B cell (primary cell): ENCODE results near the gene CCL8. TPM values are rescaled to one million over a fixed set of nuclear protein-coding genes. Genes with fewer than 3 reads are reported as not detected.

Source experiments
- ATAC-seq: fragments of 200-7000 bp; cut with Tn5 transposase; one replicate; pipeline ENCODE4 v1.10.0; 2021; ENCODE audit warnings: low read depth, mild to moderate bottlenecking, moderate number of reproducible peaks, moderate library complexity
- CTCF ChIA-PET: fragments of 350-600 bp; sonication (Branson Sonifier 250); formaldehyde crosslinking; loops from one replicate; lab custom pipeline; 2021; ENCODE audit warnings: antibody characterized with exemption, inconsistent platforms; lab: Charles Lee
- POLR2A ChIA-PET: fragments of 350-600 bp; sonication (Branson Sonifier 250); formaldehyde crosslinking; loops from one replicate; lab custom pipeline; 2021; ENCODE audit warnings: antibody characterized with exemption; lab: Charles Lee
- DNase-seq: peaks from one replicate; pipeline ENCODE4 v3.0.0; 2013
- H2AFZ ChIP-seq: 2 replicates; pipeline ENCODE4 v1.6.1; 2012; ENCODE audit warnings: mild to moderate bottlenecking, low read depth, low read length; ENCODE audit not compliant: insufficient read depth, poor library complexity, severe bottlenecking
- H3K27ac ChIP-seq, 2 donors: 1 replicate in 1 of 2; 2 replicates in 1 of 2; pipeline ENCODE4 v1.5.1; 2012 to 2013; ENCODE audit warnings: low read length in 2 of 2, mild to moderate bottlenecking in 2 of 2, moderate library complexity in 1 of 2
- H3K27me3 ChIP-seq, 4 experiments: fragments of 200-600 bp in 1 of 4; sonication (generic) in 1 of 4; replicated peaks in 1 of 4; 1 replicate in 2 of 4; 2 replicates in 2 of 4; pipeline versions ENCODE4 v1.6.1 to v1.7.0; 2013 to 2016; ENCODE audit warnings: low read length in 3 of 4, mild to moderate bottlenecking in 2 of 4, mixed read lengths in 1 of 4, moderate library complexity in 1 of 4; ENCODE audit not compliant: insufficient read depth in 4 of 4, control insufficient read depth in 3 of 4; ENCODE audit errors: control extremely low read depth in 1 of 4
- H3K36me3 ChIP-seq, 2 experiments: replicated peaks in 1 of 2; 1 replicate in 1 of 2; 2 replicates in 1 of 2; pipeline versions ENCODE4 v1.6.1 to v1.7.1; 2013; ENCODE audit warnings: low read length in 1 of 2; ENCODE audit not compliant: insufficient read depth in 2 of 2, control insufficient read depth in 1 of 2; ENCODE audit errors: control extremely low read depth in 1 of 2, extremely low read depth in 1 of 2
- H3K4me1 ChIP-seq, 2 donors: fragments of 200-600 bp in 1 of 2; sonication (generic) in 1 of 2; 1 replicate in 1 of 2; 2 replicates in 1 of 2; pipeline versions ENCODE4 v1.5.1 to v1.6.1; 2013 to 2017; ENCODE audit warnings: low read length in 2 of 2; ENCODE audit not compliant: control insufficient read depth in 2 of 2, insufficient read depth in 2 of 2
- H3K4me2 ChIP-seq: replicated peaks from 2 replicates; pipeline ENCODE3; 2012; ENCODE audit warnings: mild to moderate bottlenecking, low read depth, low read length; ENCODE audit not compliant: poor library complexity, severe bottlenecking
- H3K4me3 ChIP-seq, 5 experiments: fragments of 200-600 bp in 1 of 5; sonication (generic) in 1 of 5; 1 replicate in 3 of 5; 2 replicates in 2 of 5; pipeline versions ENCODE4 v1.5.1 to v1.7.0; 2011 to 2016; ENCODE audit warnings: low read length in 4 of 5, mild to moderate bottlenecking in 4 of 5, low read depth in 2 of 5, control low read depth in 1 of 5, moderate library complexity in 1 of 5; ENCODE audit not compliant: insufficient read depth in 1 of 5; ENCODE audit errors: control extremely low read depth in 1 of 5, extremely low read depth in 1 of 5
- H3K79me2 ChIP-seq: fragments of 200-600 bp; sonication (generic); one replicate; pipeline ENCODE4 v1.6.0; 2016; ENCODE audit warnings: low read length; ENCODE audit not compliant: control insufficient read depth, insufficient read depth
- H3K9ac ChIP-seq: fragments of 200-600 bp; sonication (generic); 2 replicates; pipeline ENCODE4 v1.6.1; 2017; ENCODE audit warnings: mild to moderate bottlenecking, low read length, moderate library complexity
- H3K9me3 ChIP-seq, 3 donors: one replicate each; pipeline versions ENCODE4 v1.6.1 to v1.7.1; 2013; ENCODE audit warnings: low read length in 2 of 3; ENCODE audit not compliant: control insufficient read depth in 2 of 3, insufficient read depth in 1 of 3; ENCODE audit errors: control extremely low read depth in 1 of 3
- H4K20me1 ChIP-seq: 2 replicates; pipeline ENCODE4 v1.6.0; 2012; ENCODE audit warnings: mild to moderate bottlenecking, low read length; ENCODE audit not compliant: insufficient read depth, control insufficient read depth, poor library complexity, severe bottlenecking
- H3K27ac Mint-ChIP-seq: one replicate; pipeline ENCODE4 v1.8.0; 2021; ENCODE audit warnings: mixed read lengths
- H3K27me3 Mint-ChIP-seq: one replicate; pipeline ENCODE4 v1.8.0; 2021; ENCODE audit warnings: mixed read lengths
- H3K4me1 Mint-ChIP-seq: one replicate; pipeline ENCODE4 v1.8.0; 2021; ENCODE audit warnings: mixed read lengths
- H3K4me3 Mint-ChIP-seq: one replicate; pipeline ENCODE4 v1.8.0; 2021; ENCODE audit warnings: mixed read lengths
- H3K9me3 Mint-ChIP-seq: one replicate; pipeline ENCODE4 v1.8.0; 2022; ENCODE audit warnings: mixed read lengths; ENCODE audit not compliant: insufficient read depth
- EZH2 ChIP-seq: IDR thresholded peaks from 2 replicates; pipeline ENCODE4 v1.6.1; 2012; ENCODE audit warnings: borderline replicate concordance, low read depth, mild to moderate bottlenecking, moderate library complexity, low read length; ENCODE audit not compliant: insufficient read depth, poor library complexity, severe bottlenecking
- WGBS: methylation state at CpG from one replicate; pipeline ENCODE4 v1.1.5; 2013; ENCODE audit warnings: missing lambda C conversion rate; ENCODE audit not compliant: insufficient coverage; 5-methylcytosine and 5-hydroxymethylcytosine counted together
- intact Hi-C: fragments of 100-400 bp; cut with micrococcal nuclease; formaldehyde crosslinking; loops from one replicate; pipeline ENCODE4 v1.10.0; 2022
- polyA plus RNA-seq: library from polyadenylated mRNA; depleted of rRNA; stranded (reverse); fragments of >200 nt; gene quantifications from 2 replicates; pipeline ENCODE4 v1.2.3, GENCODE V29; 2012
- total RNA-seq, 2 donors: library from RNA; stranded (reverse); fragments of 120-200 nt in 1 of 2; gene quantifications; 1 replicate in 1 of 2; 2 replicates in 1 of 2; pipeline versions ENCODE4 v1.2.3 to v1.2.4, GENCODE V29; 2013 to 2022
- TF ChIP-seq, protein P1 (sequence below): fragments of 200-600 bp; IDR thresholded peaks from one replicate; pipeline ENCODE4 v1.8.0; 2022; ENCODE audit warnings: antibody characterized with exemption, mild to moderate bottlenecking

CCL8 gene
- total and polyA plus RNA-seq, 2 donors (not counting 1 experiment from before 2014, with no cell fraction given): not detected

DNA sequence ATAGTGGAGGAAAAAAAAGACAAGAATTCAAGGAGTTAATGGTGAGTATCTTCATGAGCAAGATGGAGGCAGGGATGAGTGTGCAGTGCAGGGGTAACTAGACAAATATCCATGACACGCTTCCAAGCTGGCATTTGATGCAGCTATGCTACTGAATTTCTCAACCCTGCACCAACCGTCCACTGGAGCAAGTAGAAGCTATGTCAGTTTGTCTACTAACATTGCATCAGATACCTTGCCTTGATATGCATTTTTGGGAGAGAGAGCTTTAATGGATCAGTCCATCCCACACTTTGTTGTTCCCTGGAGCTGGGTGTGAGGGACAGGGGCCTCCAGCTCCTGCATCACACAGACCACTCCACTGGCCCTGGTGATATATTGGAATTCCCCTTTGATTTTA lies 17.2 kb upstream of the CCL8 start:
- ATAC-seq (no peak), DNase-seq (no peak)
- no peak overlapping the region for H2AFZ ChIP-seq
- 100% methylated on average over 1 of the region's 2 CpGs for WGBS
- no peak overlapping the region for H3K27ac ChIP-seq
- no peak overlapping the region for H3K4me2 ChIP-seq
- H3K4me1 Mint-ChIP-seq: peaks cover 13% of the 10 kb centered on the region
- H3K4me3 ChIP-seq: no peak overlapping the region
- H3K9ac ChIP-seq: no peak overlapping the region
- intact Hi-C loops: no loop called here
- no peaks in the 10 kb centered on the region for H3K9me3 ChIP-seq
- ChIA-PET POLR2A (no interaction called here), CTCF (interaction anchor here (1.4 kb wide), 1 partner anchor 62 kb away, joined by 5 read pairs; the partner anchor contains the start of gene CCL1)
- H4K20me1 ChIP-seq: no peaks in the 10 kb centered on the region
- no peaks in the 10 kb centered on the region for H3K36me3 ChIP-seq
- no peaks in the 10 kb centered on the region for H3K9me3 Mint-ChIP-seq
- no peaks in the 10 kb centered on the region for H3K79me2 ChIP-seq
- no peak overlapping the region for H3K27ac Mint-ChIP-seq
- peaks cover 6 to 9% of the 10 kb centered on the region in 2 donors for H3K4me1 ChIP-seq
- peaks cover 0 to 15% (median 2%) of the 10 kb centered on the region in 4 experiments for H3K27me3 ChIP-seq
- TF ChIP-seq, protein P1, sequence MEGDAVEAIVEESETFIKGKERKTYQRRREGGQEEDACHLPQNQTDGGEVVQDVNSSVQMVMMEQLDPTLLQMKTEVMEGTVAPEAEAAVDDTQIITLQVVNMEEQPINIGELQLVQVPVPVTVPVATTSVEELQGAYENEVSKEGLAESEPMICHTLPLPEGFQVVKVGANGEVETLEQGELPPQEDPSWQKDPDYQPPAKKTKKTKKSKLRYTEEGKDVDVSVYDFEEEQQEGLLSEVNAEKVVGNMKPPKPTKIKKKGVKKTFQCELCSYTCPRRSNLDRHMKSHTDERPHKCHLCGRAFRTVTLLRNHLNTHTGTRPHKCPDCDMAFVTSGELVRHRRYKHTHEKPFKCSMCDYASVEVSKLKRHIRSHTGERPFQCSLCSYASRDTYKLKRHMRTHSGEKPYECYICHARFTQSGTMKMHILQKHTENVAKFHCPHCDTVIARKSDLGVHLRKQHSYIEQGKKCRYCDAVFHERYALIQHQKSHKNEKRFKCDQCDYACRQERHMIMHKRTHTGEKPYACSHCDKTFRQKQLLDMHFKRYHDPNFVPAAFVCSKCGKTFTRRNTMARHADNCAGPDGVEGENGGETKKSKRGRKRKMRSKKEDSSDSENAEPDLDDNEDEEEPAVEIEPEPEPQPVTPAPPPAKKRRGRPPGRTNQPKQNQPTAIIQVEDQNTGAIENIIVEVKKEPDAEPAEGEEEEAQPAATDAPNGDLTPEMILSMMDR: no peak
- no peak for TF ChIP-seq EZH2
- H3K4me3 Mint-ChIP-seq: no peak overlapping the region
- peaks cover 47% of the 10 kb centered on the region for H3K27me3 Mint-ChIP-seq

DNA sequence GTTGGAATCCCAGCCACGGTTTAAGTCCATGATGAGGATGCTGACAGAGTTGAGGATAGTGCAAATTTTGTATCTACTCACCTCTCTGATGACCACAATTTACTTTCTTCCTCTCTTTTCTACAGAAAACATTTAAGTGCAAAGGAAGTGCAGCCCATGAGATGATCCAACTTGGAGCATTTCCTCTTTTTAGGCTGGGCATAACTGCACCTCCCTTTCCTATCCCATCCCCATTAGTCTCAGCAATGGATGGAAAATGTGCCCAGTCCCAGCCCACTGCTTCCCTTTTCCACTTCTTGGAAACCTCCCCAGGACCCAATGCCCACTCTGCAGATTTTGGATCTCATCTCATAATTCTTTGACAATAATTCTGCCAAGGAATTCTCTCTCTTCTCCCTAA lies 16.6 kb upstream of the CCL8 start:
- DNase-seq (no peak), ATAC-seq (no peak)
- Mint-ChIP-seq H3K4me1 (peaks cover 13% of the 10 kb centered on the region), H3K9me3 (no peaks in the 10 kb centered on the region), H3K27me3 (peaks cover 51% of the 10 kb centered on the region), H3K4me3 (no peak overlapping the region), H3K27ac (no peak overlapping the region)
- Histone ChIP-seq H3K4me3 (no peak overlapping the region), H3K79me2 (no peaks in the 10 kb centered on the region), H3K4me2 (no peak overlapping the region), H2AFZ (no peak overlapping the region), H3K27ac (no peak overlapping the region), H3K27me3 (peaks cover 0 to 16% (median 2%) of the 10 kb centered on the region in 4 experiments), H3K9ac (no peak overlapping the region), H3K4me1 (peaks cover 6 to 9% of the 10 kb centered on the region in 2 donors), H3K36me3 (no peaks in the 10 kb centered on the region), H3K9me3 (no peaks in the 10 kb centered on the region), H4K20me1 (no peaks in the 10 kb centered on the region)
- intact Hi-C loops: no loop called here
- TF ChIP-seq EZH2: no peak
- TF ChIP-seq, protein P1: no peak
- WGBS: no CpG with 5 or more reads among the region's 1 CpG
- CTCF ChIA-PET: no interaction called here
- POLR2A ChIA-PET: no interaction called here
